Uterus (tissue), 2 donors: ENCODE results near the gene NTSR1.

Source experiments
- CTCF ChIP-seq, 4 experiments: fragments of 200-600 bp in 2 of 4; fragments of 450-650 bp in 2 of 4; sonication (generic) in 2 of 4; IDR thresholded peaks; one replicate each; pipeline ENCODE4 v1.5.1; 2016 to 2019; ENCODE audit warnings: antibody characterized with exemption in 4 of 4, mild to moderate bottlenecking in 2 of 4, moderate library complexity in 1 of 4
- POLR2A ChIP-seq, 2 donors: fragments of 450-650 bp; IDR thresholded peaks; one replicate each; pipeline ENCODE4 v1.6.1; 2016; ENCODE audit warnings: antibody characterized with exemption in 2 of 2, mild to moderate bottlenecking in 1 of 2, moderate library complexity in 1 of 2

- no peak for TF ChIP-seq CTCF (IDR thresholded peaks at IDR 0.05)
- no peak for TF ChIP-seq POLR2A (IDR thresholded peaks at IDR 0.05)
Observed at GRCh38 chr20:62665826-62666735, 42.6 kb upstream of the NTSR1 start.
